Esophagus muscularis mucosa (tissue), 4 donors: ENCODE results near the gene NHSL1.

Source experiments
- EP300 ChIP-seq: sonication (generic); formaldehyde crosslinking; IDR thresholded peaks from one replicate; pipeline ENCODE4 v1.6.1; 2017; ENCODE audit warnings: antibody characterized with exemption
- POLR2A ChIP-seq: fragments of 450-650 bp; IDR thresholded peaks from one replicate; pipeline ENCODE4 v1.6.1; 2017; ENCODE audit warnings: antibody characterized with exemption, moderate library complexity, mild to moderate bottlenecking, low read depth
- POLR2AphosphoS5 ChIP-seq, 2 donors: sonication (generic); formaldehyde crosslinking; IDR thresholded peaks; one replicate each; pipeline ENCODE4 v1.6.1; 2017; ENCODE audit warnings: antibody characterized with exemption in 2 of 2
- TF ChIP-seq, protein P1 (sequence below), 3 experiments: fragments of 200-600 bp in 2 of 3; fragments of 450-650 bp in 1 of 3; sonication (generic) in 2 of 3; IDR thresholded peaks; one replicate each; pipeline ENCODE4 v1.5.1; 2017 to 2019; ENCODE audit warnings: antibody characterized with exemption in 3 of 3, mild to moderate bottlenecking in 2 of 3, moderate library complexity in 1 of 3

GRCh38 chr6:138378463-138378862, 120.8 kb downstream of the NHSL1 start:
- TF ChIP-seq, protein P1, sequence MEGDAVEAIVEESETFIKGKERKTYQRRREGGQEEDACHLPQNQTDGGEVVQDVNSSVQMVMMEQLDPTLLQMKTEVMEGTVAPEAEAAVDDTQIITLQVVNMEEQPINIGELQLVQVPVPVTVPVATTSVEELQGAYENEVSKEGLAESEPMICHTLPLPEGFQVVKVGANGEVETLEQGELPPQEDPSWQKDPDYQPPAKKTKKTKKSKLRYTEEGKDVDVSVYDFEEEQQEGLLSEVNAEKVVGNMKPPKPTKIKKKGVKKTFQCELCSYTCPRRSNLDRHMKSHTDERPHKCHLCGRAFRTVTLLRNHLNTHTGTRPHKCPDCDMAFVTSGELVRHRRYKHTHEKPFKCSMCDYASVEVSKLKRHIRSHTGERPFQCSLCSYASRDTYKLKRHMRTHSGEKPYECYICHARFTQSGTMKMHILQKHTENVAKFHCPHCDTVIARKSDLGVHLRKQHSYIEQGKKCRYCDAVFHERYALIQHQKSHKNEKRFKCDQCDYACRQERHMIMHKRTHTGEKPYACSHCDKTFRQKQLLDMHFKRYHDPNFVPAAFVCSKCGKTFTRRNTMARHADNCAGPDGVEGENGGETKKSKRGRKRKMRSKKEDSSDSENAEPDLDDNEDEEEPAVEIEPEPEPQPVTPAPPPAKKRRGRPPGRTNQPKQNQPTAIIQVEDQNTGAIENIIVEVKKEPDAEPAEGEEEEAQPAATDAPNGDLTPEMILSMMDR (IDR thresholded peaks at IDR 0.05): no peak
- TF ChIP-seq POLR2A (no peak), EP300 (no peak), POLR2AphosphoS5 (IDR thresholded peaks at IDR 0.05) (no peak)
